Natural killer cell treated with Interleukin-12 subunit alpha and Interleukin-12 subunit beta and Interleukin-15 and Interleukin-18, amount 100 ng/mL, for 72 hours (primary cell): ENCODE measurements around the gene RNFT2. TPM values are rescaled to one million over a fixed set of nuclear protein-coding genes. Genes with fewer than 3 reads are reported as not detected.
A peak's percentile ranks its signal among the peaks of the same experiment; 100 is the strongest.

Experiments
- ATAC-seq, 2 donors: fragments of 150-1000 bp; cut with Tn5 transposase in 1 of 2; sonication (Bioruptor Pico), chemical (Tn5 transposase) in 1 of 2; 2 replicates each; pipeline ENCODE4 v1.10.0; 2021
- DNase-seq: peaks from one replicate; pipeline ENCODE4 v3.0.0; 2022; ENCODE audit warnings: low spot score
- H3K27ac Mint-ChIP-seq, 2 donors: 1 replicate in 1 of 2; 2 replicates in 1 of 2; pipeline ENCODE4 v1.8.0; 2022; ENCODE audit warnings: mixed read lengths in 2 of 2, mild to moderate bottlenecking in 1 of 2, moderate library complexity in 1 of 2
- H3K27me3 Mint-ChIP-seq, 2 donors: 1 replicate in 1 of 2; 2 replicates in 1 of 2; pipeline ENCODE4 v1.8.0; 2022; ENCODE audit warnings: mixed read lengths in 2 of 2
- H3K36me3 Mint-ChIP-seq: one replicate; pipeline ENCODE4 v1.8.0; 2022; ENCODE audit warnings: mixed read lengths
- H3K4me1 Mint-ChIP-seq, 2 donors: 1 replicate in 1 of 2; 2 replicates in 1 of 2; pipeline ENCODE4 v1.8.0; 2022; ENCODE audit warnings: low read depth in 2 of 2, mixed read lengths in 2 of 2, mild to moderate bottlenecking in 1 of 2
- H3K4me3 Mint-ChIP-seq: one replicate; pipeline ENCODE4 v1.8.0; 2022; ENCODE audit warnings: mixed read lengths
- H3K9me3 Mint-ChIP-seq: 2 replicates; pipeline ENCODE4 v1.8.0; 2022; ENCODE audit warnings: mixed read lengths
- total RNA-seq, 2 donors: library from RNA; stranded (reverse); gene quantifications; one replicate each; pipeline ENCODE4 v1.2.3, GENCODE V29; 2022

Gene RNFT2, protein sequence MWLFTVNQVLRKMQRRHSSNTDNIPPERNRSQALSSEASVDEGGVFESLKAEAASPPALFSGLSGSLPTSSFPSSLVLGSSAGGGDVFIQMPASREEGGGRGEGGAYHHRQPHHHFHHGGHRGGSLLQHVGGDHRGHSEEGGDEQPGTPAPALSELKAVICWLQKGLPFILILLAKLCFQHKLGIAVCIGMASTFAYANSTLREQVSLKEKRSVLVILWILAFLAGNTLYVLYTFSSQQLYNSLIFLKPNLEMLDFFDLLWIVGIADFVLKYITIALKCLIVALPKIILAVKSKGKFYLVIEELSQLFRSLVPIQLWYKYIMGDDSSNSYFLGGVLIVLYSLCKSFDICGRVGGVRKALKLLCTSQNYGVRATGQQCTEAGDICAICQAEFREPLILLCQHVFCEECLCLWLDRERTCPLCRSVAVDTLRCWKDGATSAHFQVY
- 10 to 100 TPM; 17.2 to 18.3 TPM for total RNA-seq

GRCh38 chr12:116737774-116738657 is at the start of gene RNFT2, which contains the start of gene SPRING1:
Gene RNFT2 (plus strand): TSS chr12:116738315. CDS start chr12:116740498, 2,183 bp downstream.
Gene SPRING1 (minus strand): TSS chr12:116738069. CDS start chr12:116737900, 169 bp downstream.
- DNase-seq (peak; percentile 99), ATAC-seq (peak; percentile 99)
- Mint-ChIP-seq H3K27ac (peak within 1 kb of the TSS; percentile 42 to 95), H3K27me3 (no peaks in the 10 kb centered on the region), H3K9me3 (no peaks in the 10 kb centered on the region), H3K4me1 (peaks cover 29 to 31% of the 10 kb centered on the region in 2 donors), H3K36me3 (peaks cover 9% of the 10 kb centered on the region), H3K4me3 (peak within 1 kb of the TSS; percentile 93)

DNA sequence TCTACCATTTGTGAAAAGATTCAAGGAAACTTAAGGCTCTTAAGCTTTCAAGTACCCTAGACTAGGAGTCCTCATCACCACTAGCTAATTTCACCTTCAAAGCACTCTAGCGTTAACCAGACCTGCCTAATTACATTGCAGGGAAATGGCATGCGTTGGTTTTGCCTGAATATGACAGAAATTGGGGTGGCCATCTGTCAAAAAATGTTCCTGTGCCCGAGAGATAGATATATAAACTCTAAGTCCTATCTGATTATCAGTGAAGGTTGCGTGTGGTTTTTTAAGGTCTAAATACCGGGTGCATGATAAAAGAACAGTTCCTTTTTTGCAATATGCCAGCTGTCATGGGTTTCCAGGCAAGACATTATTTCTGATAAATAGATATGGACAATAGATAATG is 48.6 kb upstream of the RNFT2 start:
- Mint-ChIP-seq H3K4me3 (no peak overlapping the region), H3K27ac (no peak overlapping the region), H3K4me1 (peaks cover 0 to 7% of the 10 kb centered on the region in 2 donors), H3K27me3 (peaks cover 21 to 30% of the 10 kb centered on the region in 2 donors), H3K9me3 (no peaks in the 10 kb centered on the region), H3K36me3 (no peaks in the 10 kb centered on the region)
- DNase-seq (no peak), ATAC-seq (no peak)

GRCh38 chr12:116689979-116690744 is 48.0 kb upstream of the RNFT2 start:
- ATAC-seq (no peak), DNase-seq (no peak)
- no peak overlapping the region for H3K27ac Mint-ChIP-seq
- no peaks in the 10 kb centered on the region for H3K36me3 Mint-ChIP-seq
- no peaks in the 10 kb centered on the region for H3K9me3 Mint-ChIP-seq
- H3K4me3 Mint-ChIP-seq, result no peak overlapping the region
- H3K27me3 Mint-ChIP-seq, result peaks cover 28 to 36% of the 10 kb centered on the region in 2 donors
- H3K4me1 Mint-ChIP-seq, result peaks cover 5 to 7% of the 10 kb centered on the region in 2 donors

DNA sequence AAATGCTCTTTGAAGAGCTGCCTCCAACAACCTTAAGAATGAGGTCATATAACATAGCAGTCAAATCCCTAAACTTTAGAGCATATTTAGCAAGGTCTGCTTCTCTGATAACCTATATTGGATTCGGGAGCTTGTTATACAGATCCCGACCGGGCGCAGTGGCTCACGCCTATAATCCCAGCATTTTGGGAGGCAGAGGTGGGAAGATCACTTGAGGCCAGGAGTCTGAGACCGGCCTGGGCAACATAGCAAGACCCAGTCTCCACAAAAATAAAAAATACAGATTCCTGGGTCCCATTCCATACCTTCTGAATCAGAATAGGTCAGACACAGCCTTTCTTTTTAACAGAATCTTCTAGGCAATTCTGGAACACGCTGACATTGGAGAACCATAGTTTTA is 46.9 kb upstream of the RNFT2 start:
- Mint-ChIP-seq H3K4me1 (peaks cover 5 to 7% of the 10 kb centered on the region in 2 donors), H3K27ac (no peak overlapping the region), H3K4me3 (no peak overlapping the region), H3K27me3 (peaks cover 32 to 44% of the 10 kb centered on the region in 2 donors), H3K9me3 (no peaks in the 10 kb centered on the region), H3K36me3 (no peaks in the 10 kb centered on the region)
- DNase-seq (no peak), ATAC-seq (no peak)

- no peak overlapping the region for H3K4me3 Mint-ChIP-seq
- no peaks in the 10 kb centered on the region for H3K36me3 Mint-ChIP-seq
- H3K27me3 Mint-ChIP-seq, result peaks cover 36 to 48% of the 10 kb centered on the region in 2 donors
- DNase-seq (no peak), ATAC-seq (no peak)
- no peaks in the 10 kb centered on the region for H3K9me3 Mint-ChIP-seq
- no peak overlapping the region for H3K27ac Mint-ChIP-seq
- peaks cover 5 to 7% of the 10 kb centered on the region in 2 donors for H3K4me1 Mint-ChIP-seq
Observed at GRCh38 chr12:116691636-116692035, 46.5 kb upstream of the RNFT2 start.

DNA sequence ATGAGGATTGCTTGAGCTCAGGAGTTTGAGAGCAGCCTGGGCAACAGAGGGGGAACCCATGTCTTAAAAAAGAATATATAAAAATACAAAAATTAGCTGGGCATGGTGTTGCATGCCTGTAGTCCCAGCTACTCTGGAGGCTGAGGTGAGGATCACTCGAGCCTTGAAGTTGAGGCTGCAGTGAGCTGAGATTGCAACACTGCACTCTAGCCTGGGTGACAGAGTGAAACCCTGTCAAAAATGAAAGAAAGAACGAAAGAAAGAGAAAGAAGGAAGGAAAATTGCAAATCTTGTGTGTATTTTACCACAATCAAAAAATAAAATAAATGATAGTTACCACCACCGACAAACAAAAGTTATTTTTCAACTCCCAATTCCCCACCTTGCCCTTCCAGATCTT is 45.5 kb upstream of the RNFT2 start:
- ATAC-seq (no peak), DNase-seq (no peak)
- no peaks in the 10 kb centered on the region for H3K9me3 Mint-ChIP-seq
- H3K36me3 Mint-ChIP-seq, result no peaks in the 10 kb centered on the region
- peaks cover 33 to 48% of the 10 kb centered on the region in 2 donors for H3K27me3 Mint-ChIP-seq
- H3K4me3 Mint-ChIP-seq, result peak overlapping the region; percentile 30
- no peak overlapping the region for H3K27ac Mint-ChIP-seq
- H3K4me1 Mint-ChIP-seq, result peaks cover 5 to 7% of the 10 kb centered on the region in 2 donors

GRCh38 chr12:116693286-116694227 is 44.6 kb upstream of the RNFT2 start:
- Mint-ChIP-seq H3K27me3 (peaks cover 33 to 48% of the 10 kb centered on the region in 2 donors), H3K27ac (no peak overlapping the region), H3K36me3 (no peaks in the 10 kb centered on the region), H3K9me3 (no peaks in the 10 kb centered on the region), H3K4me3 (no peak overlapping the region), H3K4me1 (peaks cover 5 to 7% of the 10 kb centered on the region in 2 donors)
- no peak for DNase-seq
- ATAC-seq, result no peak

DNA sequence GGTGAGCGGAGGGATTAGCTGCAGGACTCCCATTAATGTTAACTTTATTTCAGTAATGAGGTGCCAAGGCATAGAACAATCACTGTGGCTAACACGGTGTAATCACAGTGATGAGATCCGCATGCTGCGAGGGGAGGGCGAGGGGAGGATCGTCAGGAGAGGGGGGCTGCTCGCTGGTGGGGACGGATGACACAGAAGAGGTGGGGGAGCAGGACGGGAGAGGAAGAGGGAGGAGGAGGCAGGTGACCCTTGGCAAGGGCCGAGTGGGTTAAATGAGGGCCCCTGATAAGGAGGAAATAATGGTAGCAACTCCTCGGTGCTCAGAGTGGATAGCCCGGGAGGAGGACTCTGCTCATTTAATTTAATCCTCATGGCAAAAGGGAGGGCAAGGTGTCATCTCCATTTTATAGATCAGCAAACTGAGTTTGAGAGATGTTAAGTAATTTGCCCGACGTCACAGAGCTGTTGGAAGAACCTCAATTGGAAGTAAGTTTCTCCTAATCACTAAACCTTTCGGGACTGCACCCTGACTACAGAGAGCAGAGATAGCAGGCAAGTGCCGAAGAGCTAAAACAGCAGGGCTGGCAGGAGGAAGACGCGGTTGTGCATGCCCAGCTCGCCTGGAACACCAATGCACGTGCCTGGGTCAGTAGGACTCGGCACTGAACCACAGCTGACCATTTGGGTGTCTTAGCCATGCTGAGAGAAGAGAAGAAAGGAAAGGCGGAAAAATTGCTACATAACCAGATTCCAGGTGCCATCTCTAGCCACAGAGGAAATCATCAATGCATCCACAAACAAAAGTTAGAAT is 43.3 kb upstream of the RNFT2 start:
- Mint-ChIP-seq H3K36me3 (no peaks in the 10 kb centered on the region), H3K27ac (no peak overlapping the region), H3K27me3 (peaks cover 33 to 48% of the 10 kb centered on the region in 2 donors), H3K4me1 (peaks cover 5 to 7% of the 10 kb centered on the region in 2 donors), H3K9me3 (no peaks in the 10 kb centered on the region), H3K4me3 (no peak overlapping the region)
- DNase-seq, result no peak
- ATAC-seq, result no peak

GRCh38 chr12:116695464-116695725 is 42.7 kb upstream of the RNFT2 start:
- no peaks in the 10 kb centered on the region for H3K36me3 Mint-ChIP-seq
- no peak for ATAC-seq
- H3K4me1 Mint-ChIP-seq, result peaks cover 5 to 7% of the 10 kb centered on the region in 2 donors
- peaks cover 33 to 48% of the 10 kb centered on the region in 2 donors for H3K27me3 Mint-ChIP-seq
- no peaks in the 10 kb centered on the region for H3K9me3 Mint-ChIP-seq
- H3K27ac Mint-ChIP-seq, result no peak overlapping the region
- DNase-seq, result no peak
- H3K4me3 Mint-ChIP-seq, result no peak overlapping the region

DNA sequence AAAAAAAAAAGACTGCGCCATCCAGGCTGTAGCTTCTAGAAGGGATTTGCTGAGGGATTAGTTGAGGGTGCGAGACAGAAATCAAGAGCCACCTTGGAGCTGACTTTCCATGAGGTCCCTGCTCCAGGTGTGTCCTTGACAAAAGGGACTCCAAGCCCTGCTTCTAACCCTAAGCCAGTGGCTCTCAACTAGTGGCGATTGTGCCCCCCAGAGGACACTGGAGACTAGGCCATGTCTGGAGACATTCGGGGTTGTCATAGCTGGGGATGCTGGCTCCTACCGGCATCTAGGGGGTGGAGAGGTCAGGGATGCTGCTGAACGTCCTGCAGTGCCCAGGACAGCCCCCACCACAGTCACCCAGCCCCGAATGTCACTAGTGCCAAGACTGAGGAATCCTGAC is 40.8 kb upstream of the RNFT2 start:
- H3K27ac Mint-ChIP-seq, result no peak overlapping the region
- ATAC-seq, result peak in 1 of 2 donors; percentile 25
- no peak for DNase-seq
- H3K27me3 Mint-ChIP-seq, result peaks cover 26 to 37% of the 10 kb centered on the region in 2 donors
- H3K36me3 Mint-ChIP-seq, result no peaks in the 10 kb centered on the region
- H3K4me1 Mint-ChIP-seq, result peaks cover 5% of the 10 kb centered on the region in 2 donors
- H3K9me3 Mint-ChIP-seq, result no peaks in the 10 kb centered on the region
- no peak overlapping the region for H3K4me3 Mint-ChIP-seq

DNA sequence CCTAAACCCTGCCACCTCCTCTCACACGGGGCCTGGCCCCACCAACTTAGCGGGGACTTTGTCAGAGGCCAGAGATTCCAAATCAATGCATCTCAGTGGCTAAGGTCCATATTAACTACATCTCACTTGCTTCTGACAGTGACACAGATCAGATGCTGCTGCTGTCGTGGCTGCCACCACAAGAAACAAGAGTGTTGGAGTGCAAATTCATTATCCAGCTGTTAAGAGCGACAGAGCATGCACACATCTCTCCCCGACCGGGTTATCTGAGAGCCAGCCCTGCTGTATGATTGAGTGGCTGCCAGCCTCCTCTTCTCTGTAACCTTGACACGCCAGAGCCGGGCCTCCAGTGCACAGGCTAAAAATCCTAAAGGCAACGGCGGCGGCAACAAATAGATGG is 40.4 kb upstream of the RNFT2 start:
- Mint-ChIP-seq H3K36me3 (no peaks in the 10 kb centered on the region), H3K27me3 (peaks cover 24 to 33% of the 10 kb centered on the region in 2 donors), H3K9me3 (no peaks in the 10 kb centered on the region), H3K4me3 (no peak overlapping the region), H3K27ac (no peak overlapping the region), H3K4me1 (peaks cover 2 to 5% of the 10 kb centered on the region in 2 donors)
- ATAC-seq (no peak), DNase-seq (no peak)

GRCh38 chr12:116698116-116698515 is 40.0 kb upstream of the RNFT2 start:
- Mint-ChIP-seq H3K27me3 (peaks cover 21 to 31% of the 10 kb centered on the region in 2 donors), H3K36me3 (no peaks in the 10 kb centered on the region), H3K9me3 (no peaks in the 10 kb centered on the region), H3K4me3 (no peak overlapping the region), H3K27ac (no peak overlapping the region), H3K4me1 (peaks cover 0 to 6% of the 10 kb centered on the region in 2 donors)
- no peak for DNase-seq
- ATAC-seq, result no peak
